Panc1 (cell line): ENCODE results near the gene TMED5. TPM values are rescaled to one million over a fixed set of nuclear protein-coding genes. Genes with fewer than 3 reads are reported as not detected.

Experiments
- ATAC-seq: fragments of 200-7000 bp; cut with Tn5 transposase; 2 replicates; pipeline ENCODE4 v1.9.1; 2020; ENCODE audit warnings: mild to moderate bottlenecking, moderate library complexity
- BruUV-seq: library from RNA; stranded (reverse); fragments of 400-500 nt; replicated peaks from 2 replicates; lab custom pipeline; 2021; lab: Mats Ljungman, UMichigan
- CTCF ChIA-PET: fragments of 300-600 bp; sonication (Branson Sonifier 250); formaldehyde crosslinking; loops from one replicate; lab custom pipeline; 2022; ENCODE audit warnings: antibody characterized with exemption; lab: Charles Lee
- POLR2A ChIA-PET: fragments of 300-600 bp; sonication (Branson Sonifier 250); formaldehyde crosslinking; loops from one replicate; lab custom pipeline; 2022; ENCODE audit warnings: antibody characterized with exemption; lab: Charles Lee
- DNase-seq: peaks from one replicate; pipeline ENCODE4 v3.0.0-alpha.2; 2010; ENCODE audit warnings: low read depth, low spot score
- H3K27ac ChIP-seq: 2 replicates; pipeline ENCODE4 v1.5.1; 2011; ENCODE audit warnings: mild to moderate bottlenecking, low read length, inconsistent platforms
- H3K27me3 ChIP-seq: fragments of 200-500 bp; sonication (Bioruptor generic); 2 replicates; pipeline ENCODE4 v1.6.0; 2014; ENCODE audit warnings: low read length, inconsistent platforms; ENCODE audit not compliant: control insufficient read depth, insufficient read depth
- H3K36me3 ChIP-seq: fragments of 200-500 bp; sonication (Bioruptor generic); 2 replicates; pipeline ENCODE4 v1.5.1; 2014; ENCODE audit warnings: inconsistent platforms, mild to moderate bottlenecking, low read length, moderate library complexity; ENCODE audit not compliant: control insufficient read depth, insufficient read depth
- H3K4me1 ChIP-seq: 2 replicates; pipeline ENCODE4 v1.5.1; 2011; ENCODE audit warnings: inconsistent platforms, mild to moderate bottlenecking, low read length, moderate library complexity; ENCODE audit not compliant: control insufficient read depth, insufficient read depth
- H3K4me3 ChIP-seq, 2 experiments: 2 replicates each; pipeline ENCODE4 v1.5.1; 2011 to 2012; ENCODE audit warnings: low read depth in 2 of 2, low read length in 2 of 2, mild to moderate bottlenecking in 2 of 2, inconsistent platforms in 1 of 2, moderate library complexity in 1 of 2
- H3K9me3 ChIP-seq: fragments of 200-500 bp; sonication (Bioruptor generic); 2 replicates; pipeline ENCODE4 v1.5.1; 2014; ENCODE audit warnings: low read depth, mild to moderate bottlenecking, inconsistent platforms, low read length, moderate library complexity; ENCODE audit not compliant: control insufficient read depth, insufficient read depth
- CTCF ChIP-seq: fragments of 450-650 bp; IDR thresholded peaks from 2 replicates; pipeline ENCODE4 v1.5.1; 2017; ENCODE audit warnings: mild to moderate bottlenecking
- POLR2AphosphoS5 ChIP-seq: IDR thresholded peaks from 2 replicates; pipeline ENCODE4 v1.6.1; 2012; ENCODE audit warnings: mild to moderate bottlenecking, low read depth, low read length, moderate library complexity
- REST ChIP-seq, 2 experiments: IDR thresholded peaks; 2 replicates each; pipeline ENCODE4 v1.6.1; 2011 to 2012; ENCODE audit warnings: low read depth in 2 of 2, control low read depth in 1 of 2, low read length in 1 of 2, mild to moderate bottlenecking in 1 of 2, moderate library complexity in 1 of 2; ENCODE audit not compliant: insufficient read depth in 1 of 2
- SIN3A ChIP-seq: IDR thresholded peaks from 2 replicates; pipeline ENCODE4 v1.6.1; 2012; ENCODE audit warnings: low read depth, mild to moderate bottlenecking, low read length, moderate library complexity, borderline replicate concordance; ENCODE audit not compliant: insufficient read depth
- TCF7L2 ChIP-seq: IDR thresholded peaks from 2 replicates; pipeline ENCODE4 v1.6.1; 2011; ENCODE audit warnings: mild to moderate bottlenecking, low read depth, low read length, inconsistent platforms
- in situ Hi-C: cut with HindIII; loops from 2 replicates; pipeline ENCODE4 v1.10.0; 2016; ENCODE audit warnings: low sequenced_read_pairs, low pct_unique_long_range_greater_than_20kb
- intact Hi-C: fragments of 100-400 bp; cut with micrococcal nuclease; formaldehyde crosslinking; loops from one replicate; pipeline ENCODE4 v1.10.0; 2022; ENCODE audit not compliant: unreplicated experiment
- total RNA-seq: library from RNA; stranded (reverse); gene quantifications from one replicate; pipeline ENCODE4 v1.2.1, GENCODE V29; 2021; ENCODE audit not compliant: unreplicated experiment

TMED5 gene
- total RNA-seq, 1 experiment from 2014 or later: 45.6 TPM

GRCh38 chr1:93148001-93148400 is 32.2 kb downstream of the TMED5 start:
- ATAC-seq (no peak), DNase-seq (no peak)
- Histone ChIP-seq H3K27ac (no peak overlapping the region), H3K4me3 (no peak overlapping the region), H3K9me3 (no peaks in the 10 kb centered on the region), H3K4me1 (no peaks in the 10 kb centered on the region), H3K27me3 (no peaks in the 10 kb centered on the region), H3K36me3 (peaks cover 5% of the 10 kb centered on the region)
- ChIA-PET CTCF (no interaction called here), POLR2A (no interaction called here)
- TF ChIP-seq REST (IDR thresholded peaks at IDR 0.05; ENCODE audit: insufficient read depth in 1 of 2, low read depth in 2 of 2, low read length in 1 of 2) (no peak), TCF7L2 (no peak), SIN3A (no peak), CTCF (no peak), POLR2AphosphoS5 (no peak)
- BruUV-seq: no TSS peak
- intact Hi-C loops (no loop called here), in situ Hi-C loops (no loop called here)

GRCh38 chr1:93143769-93144168 is 36.4 kb downstream of the TMED5 start:
- no TSS peak for BruUV-seq
- in situ Hi-C loops: no loop called here
- Histone ChIP-seq H3K4me1 (no peaks in the 10 kb centered on the region; the same call in 1 of the 2 replicates), H3K36me3 (peaks cover 4% of the 10 kb centered on the region; the same call in 1 of the 2 replicates), H3K9me3 (no peaks in the 10 kb centered on the region), H3K4me3 (no peak overlapping the region), H3K27ac (no peak overlapping the region), H3K27me3 (no peaks in the 10 kb centered on the region)
- POLR2A ChIA-PET: no interaction called here
- intact Hi-C loops: no loop called here
- DNase-seq: no peak
- no peak for ATAC-seq
- TF ChIP-seq POLR2AphosphoS5 (no peak), REST (IDR thresholded peaks at IDR 0.05; ENCODE audit: insufficient read depth in 1 of 2, low read depth in 2 of 2, low read length in 1 of 2) (no peak)
- CTCF ChIA-PET: no interaction called here
